Adrenal gland (tissue), 12 donors: Measurements from ENCODE around the gene ABHD6. TPM values are rescaled to one million over a fixed set of nuclear protein-coding genes. Genes with fewer than 3 reads are reported as not detected.
A peak's percentile ranks its signal among the peaks of the same experiment; 100 is the strongest.

Experiments
- DNase-seq, 7 donors: peaks; one replicate each; pipeline ENCODE4 v3.0.0-alpha.2; 2019 to 2020
- H3K27ac ChIP-seq, 5 donors: fragments of 200-600 bp; sonication (generic) in 4 of 5; 1 replicate in 3 of 5; 2 replicates in 2 of 5; pipeline versions ENCODE4 v1.5.1 to v1.8.0; 2016 to 2020; ENCODE audit warnings: mild to moderate bottlenecking in 1 of 5
- H3K27me3 ChIP-seq: fragments of 200-600 bp; 2 replicates; pipeline ENCODE4 v1.8.0; 2021
- H3K36me3 ChIP-seq, 2 donors: fragments of 200-600 bp; replicated peaks in 1 of 2; 1 replicate in 1 of 2; 2 replicates in 1 of 2; pipeline versions ENCODE4 v1.5.1 to v1.8.0; 2018 to 2022
- H3K4me1 ChIP-seq, 2 donors: fragments of 200-600 bp; replicated peaks in 1 of 2; 1 replicate in 1 of 2; 2 replicates in 1 of 2; pipeline versions ENCODE4 v1.5.1 to v1.8.0; 2018 to 2021
- H3K4me3 ChIP-seq, 4 donors: fragments of 200-600 bp; sonication (generic) in 3 of 4; one replicate each; pipeline ENCODE4 v1.5.1; 2016 to 2018
- H3K9me3 ChIP-seq, 3 donors: fragments of 200-600 bp; sonication (generic) in 1 of 3; replicated peaks in 1 of 3; 1 replicate in 2 of 3; 2 replicates in 1 of 3; pipeline versions ENCODE4 v1.5.1 to v1.8.0; 2016 to 2021
- CTCF ChIP-seq, 6 experiments: fragments of 450-650 bp in 4 of 6; fragments of 200-600 bp in 2 of 6; sonication (generic) in 1 of 6; IDR thresholded peaks; 1 replicate in 5 of 6; 2 replicates in 1 of 6; pipeline versions ENCODE4 v1.5.1 to v1.8.0; 2016 to 2021; ENCODE audit warnings: antibody characterized with exemption in 6 of 6, mild to moderate bottlenecking in 2 of 6, moderate library complexity in 1 of 6
- POLR2A ChIP-seq, 2 donors: fragments of 450-650 bp; IDR thresholded peaks; one replicate each; pipeline ENCODE4 v1.6.1; 2017; ENCODE audit warnings: antibody characterized with exemption in 2 of 2, mild to moderate bottlenecking in 2 of 2, moderate library complexity in 1 of 2
- WGBS, 4 donors: extraction: QIAGEN DNeasy Blood & Tissue Kit in 2 of 4; methylation state at CpG; one replicate each; pipeline versions ENCODE4 v1.1.5 to v1.1.7; 2013 to 2017; 5-methylcytosine and 5-hydroxymethylcytosine counted together
- intact Hi-C, 2 donors: fragments of 100-400 bp; cut with DNase I; formaldehyde crosslinking; loops; one replicate each; pipeline versions ENCODE4 v1.14.1 to v1.15.0; 2022 to 2023
- polyA plus RNA-seq, 3 donors: library from polyadenylated mRNA; stranded (reverse); fragments of 200-250 nt in 2 of 3; fragments of 350-450 nt in 1 of 3; fragmentation: Illumina TruSeq in 1 of 3; extraction: RNeasy Lipid Tissue Mini Kit (QIAGEN cat#74804) in 1 of 3; gene quantifications; one replicate each; pipeline ENCODE4 v1.2.3, GENCODE V29; 2013 to 2014
- total RNA-seq, 9 donors: library from RNA; depleted of rRNA in 4 of 9; stranded (reverse); fragments of >200 nt in 4 of 9; fragments of 120-200 nt in 1 of 9; fragmentation: NEBNext Ultra II Directional in 1 of 9; extraction: Animal tissue kit (Norgen Biotek cat#: 25700) in 1 of 9; gene quantifications; one replicate each; pipeline versions ENCODE4 v1.1.0 to v1.2.4, GENCODE V29; 2013 to 2023
- donor health status: healthy with polysubstance abuse.
- donor health status: Bipolar disorder and iron deficiency.
- donor health status: DM: yes; HTN: yes; CAD: no.
- donor health status: DM: no; HTN: no; CAD: no.
- donor health status: DM: no; HTN: no; CAD: no.
- donor health status: DM: yes; HTN: yes; CAD: no.

The ABHD6 gene
- total and polyA plus RNA-seq, 12 donors: 10.2 to 57.3 (median 27.7) TPM

- 49 to 70% (median 60%) methylated on average over 4 of the region's 4 CpGs for WGBS, 4 donors
- intact Hi-C loops: no loop called here
- no peak overlapping the region for H3K4me3 ChIP-seq
- no peaks in the 10 kb centered on the region for H3K9me3 ChIP-seq
- peaks cover 5 to 19% of the 10 kb centered on the region in 2 donors for H3K4me1 ChIP-seq
- H3K36me3 ChIP-seq: no peaks in the 10 kb centered on the region
- peak in 4 of 7 donors; percentile 33 to 50 (median 43) for DNase-seq
- H3K27ac ChIP-seq: no peak overlapping the region
- no peak for TF ChIP-seq POLR2A (IDR thresholded peaks at IDR 0.05)
- no peak for TF ChIP-seq CTCF (IDR thresholded peaks at IDR 0.05)
- H3K27me3 ChIP-seq: no peaks in the 10 kb centered on the region
Observed at GRCh38 chr3:58234516-58234931, 3.1 kb upstream of the ABHD6 start.

GRCh38 chr3:58235970-58236369 lies 1.6 kb upstream of the ABHD6 start:
- DNase-seq: no peak
- no peak overlapping the region for H3K27ac ChIP-seq
- no peak overlapping the region for H3K4me3 ChIP-seq
- intact Hi-C loops: loop anchor here in 1 of 2 donors (5.0 kb wide), 1 partner anchor 61 kb away; no protein-coding TSS in a partner anchor
- no peaks in the 10 kb centered on the region for H3K27me3 ChIP-seq
- no peak for TF ChIP-seq POLR2A (IDR thresholded peaks at IDR 0.05)
- no peak for TF ChIP-seq CTCF (IDR thresholded peaks at IDR 0.05)
- H3K36me3 ChIP-seq: no peaks in the 10 kb centered on the region
- 82 to 86% (median 83%) methylated on average over 4 of the region's 4 CpGs for WGBS, 4 donors
- peaks cover 5 to 22% of the 10 kb centered on the region in 2 donors for H3K4me1 ChIP-seq
- no peaks in the 10 kb centered on the region for H3K9me3 ChIP-seq

- no peaks in the 10 kb centered on the region for H3K36me3 ChIP-seq
- peak overlapping the region in 3 of 5 donors; percentile 68 to 90 (median 84) for H3K27ac ChIP-seq
- DNase-seq: peak in 2 of 7 donors; percentile 32 to 33
- H3K4me1 ChIP-seq: peaks cover 8 to 27% of the 10 kb centered on the region in 2 donors
- H3K27me3 ChIP-seq: no peaks in the 10 kb centered on the region
- H3K9me3 ChIP-seq: no peaks in the 10 kb centered on the region
- 11 to 20% (median 17%) methylated on average over 18 to 24 of the region's 24 CpGs for WGBS, 4 donors
- peak overlapping the region; percentile 22 to 89 (median 74) for H3K4me3 ChIP-seq
- intact Hi-C loops: loop anchor here in 1 of 2 donors (5.0 kb wide), 1 partner anchor 61 kb away; no protein-coding TSS in a partner anchor
- TF ChIP-seq POLR2A (IDR thresholded peaks at IDR 0.05) (peak in 1 of 2 donors; percentile 5), CTCF (IDR thresholded peaks at IDR 0.05) (no peak)
Observed at GRCh38 chr3:58236527-58237237, 910 bp upstream of the ABHD6 start.

- intact Hi-C loops: loop anchor here in 1 of 2 donors (5.0 kb wide), 1 partner anchor 59 kb away; no protein-coding TSS in a partner anchor
- Histone ChIP-seq H3K36me3 (no peaks in the 10 kb centered on the region), H3K27ac (peak overlapping the region in 4 of 5 donors; percentile 68 to 90 (median 76)), H3K4me3 (peak overlapping the region; percentile 72 to 89 (median 76)), H3K9me3 (no peaks in the 10 kb centered on the region), H3K27me3 (no peaks in the 10 kb centered on the region), H3K4me1 (peaks cover 8 to 31% of the 10 kb centered on the region in 2 donors)
- no peak for TF ChIP-seq POLR2A (IDR thresholded peaks at IDR 0.05)
- TF ChIP-seq CTCF (IDR thresholded peaks at IDR 0.05): no peak
- peak; percentile 65 to 80 (median 75) for DNase-seq
- 0 to 3% (median 1%) methylated on average over 23 to 53 of the region's 53 CpGs for WGBS, 4 donors
Observed at GRCh38 chr3:58237941-58238681, 519 bp downstream of the ABHD6 start.
